ENCODE measurements around the gene SETD1B. TPM values are rescaled to one million over a fixed set of nuclear protein-coding genes. Genes with fewer than 3 reads are reported as not detected.
"Not testable (repeated sequence)": the region's sequence is repeated elsewhere in the genome, so short reads cannot be mapped to it uniquely, and the experiment has no call there.

The SETD1B gene
- total RNA-seq, 1 experiment from 2014 or later, result 3.4 TPM

DNA sequence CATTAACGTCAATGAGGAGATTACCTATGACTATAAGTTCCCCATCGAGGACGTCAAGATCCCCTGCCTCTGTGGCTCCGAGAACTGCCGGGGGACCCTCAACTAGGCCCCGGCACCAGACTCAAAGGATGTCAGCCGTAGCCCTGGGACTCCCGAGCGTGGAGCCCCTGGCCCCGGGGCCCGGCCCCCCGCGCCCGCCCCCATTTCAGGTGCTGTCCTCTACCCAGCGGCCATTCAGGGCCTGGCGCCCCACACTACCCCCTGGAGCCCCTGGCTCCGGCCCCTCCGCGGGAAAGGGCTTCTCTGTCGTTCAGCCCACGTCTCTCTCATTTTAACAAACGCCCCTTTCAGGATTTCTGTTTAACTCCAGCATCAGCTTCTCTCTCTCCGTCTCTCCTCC is 26.3 kb downstream of the SETD1B start:
- no peak for DNase-seq (ENCODE audit: low read depth)
- in situ Hi-C loops (cut with HindIII; ENCODE audit: low pct_unique_long_range_greater_than_20kb, low sequenced_read_pairs), result no loop called here

DNA sequence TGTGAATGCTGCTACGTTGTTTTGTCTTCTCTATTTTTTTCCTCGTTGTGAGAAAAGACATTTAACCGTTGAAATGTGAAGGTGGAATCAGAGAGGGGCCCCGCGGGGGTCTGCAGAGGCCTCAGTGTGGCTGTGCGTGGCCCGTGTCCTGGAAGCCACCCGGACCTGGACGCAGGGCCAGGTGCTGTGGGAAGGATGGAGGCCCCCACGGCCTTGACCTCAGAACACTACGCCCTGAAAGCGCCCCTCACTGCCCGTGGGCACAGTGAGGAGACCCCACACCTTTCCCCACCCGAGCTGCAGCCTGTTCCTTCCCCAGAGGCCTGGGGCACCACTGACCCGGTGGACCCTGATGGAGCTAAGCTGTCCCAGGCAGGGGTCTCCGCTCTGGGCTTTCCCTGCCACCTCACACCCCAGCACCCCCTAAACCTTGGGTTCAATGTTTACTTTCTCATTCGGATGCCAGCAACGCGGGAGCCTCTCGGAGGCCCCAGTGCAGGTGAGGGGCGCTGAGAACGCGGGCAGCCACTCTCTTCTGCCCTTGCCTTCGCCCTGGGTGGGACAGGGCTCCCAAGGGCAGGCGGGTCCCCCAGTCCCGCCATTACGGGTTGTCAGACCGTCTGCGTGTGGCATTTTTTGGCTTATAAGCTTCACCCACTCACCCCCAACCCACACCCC is 26.9 kb downstream of the SETD1B start:
- no peak for DNase-seq (ENCODE audit: low read depth)
- in situ Hi-C loops (cut with HindIII; ENCODE audit: low pct_unique_long_range_greater_than_20kb, low sequenced_read_pairs), result no loop called here

GRCh38 chr12:121831571-121832245 is 27.9 kb downstream of the SETD1B start:
- in situ Hi-C loops (cut with HindIII; ENCODE audit: low pct_unique_long_range_greater_than_20kb, low sequenced_read_pairs), result no loop called here
- no peak for DNase-seq (ENCODE audit: low read depth)

DNA sequence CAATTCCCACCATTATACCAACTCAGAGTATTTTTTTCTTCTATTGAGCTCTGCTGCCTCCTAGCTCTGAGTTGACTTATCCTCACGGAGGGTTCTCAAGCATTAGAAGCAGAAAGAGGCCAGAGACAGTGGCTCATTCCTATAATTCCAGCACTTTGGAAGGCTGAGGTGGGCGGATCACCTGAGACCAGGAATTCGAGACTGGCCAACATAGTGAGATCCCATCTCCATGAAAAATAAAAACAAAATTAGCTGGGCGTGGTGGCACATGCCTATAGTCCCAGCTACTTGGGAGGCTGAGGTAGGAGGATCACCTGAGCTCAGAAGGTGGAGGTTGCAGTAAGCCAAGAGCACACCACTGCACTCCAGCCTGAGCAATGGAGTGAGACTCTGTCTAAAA is 33.9 kb downstream of the SETD1B start:
- no peak for DNase-seq (ENCODE audit: low read depth)
- in situ Hi-C loops (cut with HindIII; ENCODE audit: low pct_unique_long_range_greater_than_20kb, low sequenced_read_pairs), result no loop called here

- no peak for DNase-seq (ENCODE audit: low read depth)
Observed at GRCh38 chr12:121838126-121838525, 34.3 kb downstream of the SETD1B start.

GRCh38 chr12:121839106-121839992 is 35.5 kb downstream of the SETD1B start:
- in situ Hi-C loops (cut with HindIII; ENCODE audit: low pct_unique_long_range_greater_than_20kb, low sequenced_read_pairs), result no loop called here
- DNase-seq (ENCODE audit: low read depth), result peak; percentile 96

More at GRCh38 chr12:121838126-121838525, 34.3 kb downstream of the SETD1B start:
- in situ Hi-C loops (cut with HindIII; ENCODE audit: low pct_unique_long_range_greater_than_20kb, low sequenced_read_pairs), result no loop called here

- in situ Hi-C loops (cut with HindIII; ENCODE audit: low pct_unique_long_range_greater_than_20kb, low sequenced_read_pairs), result no loop called here
- no peak for DNase-seq (ENCODE audit: low read depth)
Observed at GRCh38 chr12:121839993-121840761, 36.4 kb downstream of the SETD1B start.

- no peak for DNase-seq (ENCODE audit: low read depth)
- in situ Hi-C loops (cut with HindIII; ENCODE audit: low pct_unique_long_range_greater_than_20kb, low sequenced_read_pairs), result no loop called here
Observed at GRCh38 chr12:121843236-121843982, 39.6 kb downstream of the SETD1B start.

DNA sequence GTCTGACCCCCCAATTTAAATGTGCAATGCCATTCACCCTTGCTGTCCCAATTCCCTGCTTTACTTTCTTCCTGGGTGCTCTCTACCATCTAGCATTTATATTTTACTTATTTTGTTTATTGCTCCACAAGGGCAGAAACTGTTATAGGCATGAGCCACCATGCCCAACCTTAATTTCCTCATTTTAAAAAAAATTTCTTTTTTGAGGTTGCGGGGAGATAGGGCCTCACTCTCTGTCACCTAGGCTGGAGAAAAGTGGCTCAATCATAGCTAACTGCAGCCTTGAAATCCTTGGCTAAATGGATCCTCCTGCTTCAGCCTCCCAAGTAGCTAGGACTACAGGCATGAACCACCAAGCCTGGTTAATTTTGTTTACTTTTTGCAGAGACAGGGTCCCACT is 41.9 kb downstream of the SETD1B start:
- in situ Hi-C loops (cut with HindIII; ENCODE audit: low pct_unique_long_range_greater_than_20kb, low sequenced_read_pairs), result no loop called here
- DNase-seq (ENCODE audit: low read depth), result no peak

DNA sequence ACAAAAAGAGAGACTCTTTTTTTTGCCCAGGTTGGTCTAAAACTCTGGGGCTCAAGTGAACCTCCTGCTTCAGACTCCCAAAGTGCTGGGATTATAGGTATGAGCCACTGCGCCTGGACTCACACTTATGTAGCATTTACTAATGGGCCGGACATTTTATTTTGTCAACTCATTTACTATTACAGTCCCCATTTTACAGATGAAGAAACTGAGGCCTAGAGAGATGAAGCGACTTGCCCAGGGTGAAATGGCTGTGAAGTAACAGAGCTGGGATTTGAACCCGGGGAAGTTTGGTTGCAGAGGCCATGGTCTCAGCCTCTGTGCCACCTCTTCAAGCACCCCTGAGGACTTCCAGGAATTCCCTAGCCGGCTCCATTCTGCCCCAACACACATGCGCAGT is 45.4 kb downstream of the SETD1B start:
- in situ Hi-C loops (cut with HindIII; ENCODE audit: low pct_unique_long_range_greater_than_20kb, low sequenced_read_pairs), result no loop called here
- DNase-seq (ENCODE audit: low read depth), result no peak

GRCh38 chr12:121849665-121850064 is 45.9 kb downstream of the SETD1B start:
- in situ Hi-C loops (cut with HindIII; ENCODE audit: low pct_unique_long_range_greater_than_20kb, low sequenced_read_pairs), result no loop called here
- DNase-seq (ENCODE audit: low read depth), result no peak

DNA sequence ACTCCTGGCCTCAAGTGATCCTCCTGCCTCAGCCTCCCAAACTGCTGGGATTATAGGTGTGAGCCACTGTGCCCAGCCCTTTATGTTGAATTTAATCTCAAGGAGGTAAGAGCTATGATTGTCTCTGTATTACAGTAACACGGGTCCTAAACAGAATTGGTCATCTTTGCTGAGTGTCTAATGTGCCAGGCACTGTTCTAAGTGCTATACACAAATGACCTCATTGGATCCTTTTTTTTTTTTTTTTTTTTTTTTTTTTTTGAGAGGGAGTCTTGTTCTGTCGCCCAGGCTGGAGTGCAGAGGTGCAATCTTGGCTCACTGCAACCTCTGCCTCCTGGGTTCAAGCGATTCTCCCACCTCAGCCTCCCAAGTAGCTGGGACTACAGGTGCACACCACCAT is 48.6 kb downstream of the SETD1B start:
- DNase-seq (ENCODE audit: low read depth); in situ Hi-C loops (cut with HindIII; ENCODE audit: low pct_unique_long_range_greater_than_20kb, low sequenced_read_pairs): not testable (repeated sequence)

DNA sequence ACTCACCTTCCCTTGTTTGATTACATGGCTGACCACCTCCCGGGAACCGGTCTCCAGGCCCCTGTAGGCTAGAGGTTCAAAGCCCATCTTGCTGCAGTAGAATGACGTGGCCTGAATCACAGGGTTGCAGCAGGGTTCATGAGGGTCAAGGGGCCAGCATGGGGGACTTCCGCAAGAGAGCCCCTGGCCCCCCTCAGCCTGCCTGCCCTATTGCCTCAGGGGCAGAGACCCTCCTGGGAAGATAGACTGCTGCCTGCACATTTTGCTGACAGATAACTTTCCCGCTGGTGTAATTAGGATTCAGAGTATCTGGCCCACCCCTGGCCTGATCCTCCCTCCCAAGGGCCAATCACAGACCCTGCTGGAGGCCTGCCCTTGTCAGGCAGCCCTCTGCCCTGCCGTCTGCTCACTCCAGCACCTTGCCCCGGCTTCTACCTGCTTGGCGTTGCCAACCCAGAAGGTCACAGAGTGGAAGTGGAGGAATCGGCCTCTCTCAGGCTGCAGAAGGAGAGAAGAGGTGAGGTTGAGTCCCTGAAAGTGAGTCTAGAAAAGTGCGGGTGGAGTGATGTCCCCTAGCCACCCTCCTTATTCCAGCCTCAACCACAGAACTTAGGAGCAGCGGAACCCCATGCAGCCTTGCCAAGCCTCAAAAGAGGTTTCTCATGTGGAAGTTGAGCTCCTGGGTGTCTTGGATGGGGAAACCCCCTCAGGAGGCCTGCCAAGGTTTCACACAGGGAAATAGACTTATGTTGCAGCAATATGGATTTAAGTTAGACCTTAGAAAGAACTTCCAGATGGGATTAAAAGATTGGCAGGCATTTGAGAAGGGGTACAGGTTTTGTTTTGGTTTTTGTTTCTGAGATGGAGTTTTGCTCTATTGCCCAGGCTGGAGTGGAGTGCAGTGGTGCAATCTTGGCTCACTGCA is 53.8 kb downstream of the SETD1B start:
- in situ Hi-C loops (cut with HindIII; ENCODE audit: low pct_unique_long_range_greater_than_20kb, low sequenced_read_pairs), result no loop called here
- DNase-seq (ENCODE audit: low read depth), result no peak

- no peak for DNase-seq (ENCODE audit: low read depth)
- in situ Hi-C loops (cut with HindIII; ENCODE audit: low pct_unique_long_range_greater_than_20kb, low sequenced_read_pairs), result no loop called here
Observed at GRCh38 chr12:121858318-121858661, 54.5 kb downstream of the SETD1B start.

- in situ Hi-C loops (cut with HindIII; ENCODE audit: low pct_unique_long_range_greater_than_20kb, low sequenced_read_pairs), result no loop called here
- DNase-seq (ENCODE audit: low read depth), result peak; percentile 47
Observed at GRCh38 chr12:121858662-121859572, 55.1 kb downstream of the SETD1B start, which contains the start of gene HPD. TSS of gene HPD (minus strand) at chr12:121858859. CDS start at chr12:121858823, 36 bp downstream.

GRCh38 chr12:121860257-121860656 is 56.4 kb downstream of the SETD1B start:
- no peak for DNase-seq (ENCODE audit: low read depth)
- in situ Hi-C loops (cut with HindIII; ENCODE audit: low pct_unique_long_range_greater_than_20kb, low sequenced_read_pairs), result no loop called here
